HepG2 (cell line): ENCODE data around the gene DAGLB. TPM values are rescaled to one million over a fixed set of nuclear protein-coding genes. Genes with fewer than 3 reads are reported as not detected.

Experiments
- GATAD1 ChIP-seq: IDR thresholded peaks from 2 replicates; pipeline ENCODE4 v1.6.1; 2016; ENCODE audit warnings: missing genetic modification reagents, missing compliant biosample characterization
- KMT2A ChIP-seq: sonication (generic); formaldehyde crosslinking; IDR thresholded peaks from 2 replicates; pipeline ENCODE4 v1.4.0; 2020; ENCODE audit warnings: missing genetic modification reagents
- MAFK ChIP-seq, 2 experiments: IDR thresholded peaks in 1 of 2; conservative IDR thresholded peaks in 1 of 2; 2 replicates each; pipeline ENCODE4 v1.6.1; 2011; ENCODE audit warnings: improper control_type of control experiment in 2 of 2, low read length in 2 of 2
- MIER2 ChIP-seq: IDR thresholded peaks from 2 replicates; pipeline ENCODE4 v1.6.1; 2016; ENCODE audit warnings: missing biosample characterization, missing genetic modification reagents
- NCOA5 ChIP-seq: sonication (generic); formaldehyde crosslinking; IDR thresholded peaks from 2 replicates; pipeline ENCODE4 v1.4.0; 2020; ENCODE audit warnings: missing genetic modification reagents
- SMARCE1 ChIP-seq: fragments of 450-650 bp; IDR thresholded peaks from 2 replicates; pipeline ENCODE4 v1.6.1; 2017; ENCODE audit warnings: borderline replicate concordance
- SOX6 ChIP-seq, 2 experiments: fragments of 450-650 bp in 1 of 2; sonication (generic) in 1 of 2; formaldehyde crosslinking in 1 of 2; IDR thresholded peaks; 2 replicates each; pipeline versions ENCODE4 v1.4.0 to v1.6.1; 2017 to 2020; ENCODE audit warnings: antibody characterized with exemption in 1 of 2, mild to moderate bottlenecking in 1 of 2, missing genetic modification reagents in 1 of 2
- ZNF235 ChIP-seq: sonication (generic); formaldehyde crosslinking; IDR thresholded peaks from 2 replicates; pipeline ENCODE4 v1.8.1; 2023; ENCODE audit warnings: mild to moderate bottlenecking, missing genetic modification reagents, borderline replicate concordance
- ZNF264 ChIP-seq: sonication (generic); formaldehyde crosslinking; IDR thresholded peaks from 2 replicates; pipeline ENCODE4 v1.4.0; 2020; ENCODE audit warnings: missing genetic modification reagents
- ZNF572 ChIP-seq: sonication (generic); formaldehyde crosslinking; IDR thresholded peaks from 2 replicates; pipeline ENCODE4 v1.5.1; 2020; ENCODE audit warnings: mild to moderate bottlenecking, missing genetic modification reagents
- ZNF615 ChIP-seq: sonication (generic); formaldehyde crosslinking; IDR thresholded peaks from 2 replicates; pipeline ENCODE4 v1.5.0; 2020; ENCODE audit warnings: mild to moderate bottlenecking, missing genetic modification reagents, borderline replicate concordance
- ZNF619 ChIP-seq: sonication (generic); formaldehyde crosslinking; IDR thresholded peaks from 2 replicates; pipeline ENCODE4 v1.4.0; 2020; ENCODE audit warnings: mild to moderate bottlenecking, missing genetic modification reagents
- ZNF678 ChIP-seq: sonication (generic); formaldehyde crosslinking; IDR thresholded peaks from 2 replicates; pipeline ENCODE4 v1.4.0; 2020; ENCODE audit warnings: mild to moderate bottlenecking, missing genetic modification reagents
- ZNF724P ChIP-seq: sonication (generic); formaldehyde crosslinking; IDR thresholded peaks from 2 replicates; pipeline ENCODE4 v1.8.0; 2022; ENCODE audit warnings: missing genetic modification reagents, borderline replicate concordance
- ZNF746 ChIP-seq: sonication (generic); formaldehyde crosslinking; IDR thresholded peaks from 2 replicates; pipeline ENCODE4 v1.8.0; 2022; ENCODE audit warnings: mild to moderate bottlenecking, missing genetic modification reagents
- polyA plus RNA-seq, 8 experiments: library from polyadenylated mRNA; depleted of rRNA in 3 of 8; stranded (reverse) in 7 of 8; unstranded in 1 of 8; fragments of >200 nt; fragmentation: Illumina TruSeq in 4 of 8; extraction: Trizol in 4 of 8; gene quantifications; 2 replicates each; pipeline versions ENCODE4 v1.2.1 to v1.2.3, GENCODE V29; 2011 to 2016; ENCODE audit warnings: low read depth in 4 of 8, missing spikeins in 1 of 8, mixed read lengths in 1 of 8; ENCODE audit not compliant: insufficient read depth in 1 of 8
- total RNA-seq, 5 experiments: library from RNA; depleted of rRNA; stranded (reverse); fragments of >200 nt; fragmentation: Illumina TruSeq; extraction: Trizol; gene quantifications; 2 replicates each; pipeline ENCODE4 v1.2.3, GENCODE V29; 2016; ENCODE audit warnings: low read depth in 1 of 5
- TF ChIP-seq, protein P1 (sequence below): IDR thresholded peaks from 2 replicates; pipeline ENCODE4 v1.6.1; 2016; ENCODE audit warnings: low read depth, control low read depth
- TF ChIP-seq, protein P2 (sequence below): sonication (generic); formaldehyde crosslinking; IDR thresholded peaks from 2 replicates; pipeline ENCODE4 v1.4.0; 2020; ENCODE audit warnings: missing genetic modification reagents, mild to moderate bottlenecking, borderline replicate concordance
- TF ChIP-seq, protein P3 (sequence below): sonication (generic); formaldehyde crosslinking; conservative IDR thresholded peaks from 2 replicates; pipeline ENCODE4 v1.4.0; 2020; ENCODE audit warnings: missing genetic modification reagents
- TF ChIP-seq, protein P4 (sequence below): sonication (generic); formaldehyde crosslinking; conservative IDR thresholded peaks from 2 replicates; pipeline ENCODE4 v1.4.0; 2020; ENCODE audit warnings: mild to moderate bottlenecking, missing genetic modification reagents, moderate library complexity

Gene DAGLB
- total and polyA plus RNA-seq, 2 of the 13 experiments (the other 11 are each of a cell fraction or from before 2014, with no cell fraction given) = 7.9 to 9.8 TPM

DNA sequence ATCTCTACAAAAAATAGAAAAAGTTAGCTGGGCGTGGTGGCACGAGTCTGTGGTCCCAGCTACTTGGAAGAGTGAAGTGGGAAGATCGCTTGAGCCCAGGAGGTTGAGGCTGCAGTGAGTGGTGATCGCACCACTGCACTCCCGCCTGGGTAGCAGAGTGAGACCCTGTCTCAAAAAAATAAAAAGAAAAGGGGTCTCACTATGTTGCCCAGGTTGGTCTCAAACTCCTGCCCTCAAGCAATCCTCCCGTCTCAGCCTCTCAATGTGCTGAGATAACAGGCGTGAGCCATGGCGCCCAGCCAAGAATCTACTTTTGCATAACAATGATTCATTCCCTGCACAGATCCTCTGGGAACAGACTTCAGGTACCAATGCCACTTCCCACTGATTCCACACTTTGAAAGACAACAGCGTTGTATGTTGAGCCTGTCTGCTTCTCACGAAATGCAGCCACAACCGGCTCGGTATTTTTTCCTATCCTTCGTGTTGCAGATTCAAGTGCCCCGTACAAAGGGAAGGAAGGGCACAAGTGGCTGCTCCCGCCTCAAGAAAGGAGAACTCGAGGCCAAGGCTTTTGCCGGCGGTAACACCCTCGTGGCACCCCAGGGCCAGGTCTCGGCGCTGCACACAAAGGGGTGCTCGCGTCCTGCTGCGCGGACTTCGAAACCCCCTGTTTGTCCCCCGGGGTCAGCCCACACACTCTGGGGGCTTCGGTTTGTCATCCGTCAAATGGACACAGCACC is 745 bp downstream of the DAGLB start (continued):
- TF ChIP-seq, protein P1, sequence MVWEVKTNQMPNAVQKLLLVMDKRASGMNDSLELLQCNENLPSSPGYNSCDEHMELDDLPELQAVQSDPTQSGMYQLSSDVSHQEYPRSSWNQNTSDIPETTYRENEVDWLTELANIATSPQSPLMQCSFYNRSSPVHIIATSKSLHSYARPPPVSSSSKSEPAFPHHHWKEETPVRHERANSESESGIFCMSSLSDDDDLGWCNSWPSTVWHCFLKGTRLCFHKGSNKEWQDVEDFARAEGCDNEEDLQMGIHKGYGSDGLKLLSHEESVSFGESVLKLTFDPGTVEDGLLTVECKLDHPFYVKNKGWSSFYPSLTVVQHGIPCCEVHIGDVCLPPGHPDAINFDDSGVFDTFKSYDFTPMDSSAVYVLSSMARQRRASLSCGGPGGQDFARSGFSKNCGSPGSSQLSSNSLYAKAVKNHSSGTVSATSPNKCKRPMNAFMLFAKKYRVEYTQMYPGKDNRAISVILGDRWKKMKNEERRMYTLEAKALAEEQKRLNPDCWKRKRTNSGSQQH (CRISPR knock-in tag) = no peak
- no peak for TF ChIP-seq ZNF264
- no peak for TF ChIP-seq MIER2 (CRISPR knock-in tag)
- peak; percentile 48 for TF ChIP-seq ZNF572
- no peak for TF ChIP-seq ZNF615 (CRISPR knock-in tag)
- TF ChIP-seq, protein P2, sequence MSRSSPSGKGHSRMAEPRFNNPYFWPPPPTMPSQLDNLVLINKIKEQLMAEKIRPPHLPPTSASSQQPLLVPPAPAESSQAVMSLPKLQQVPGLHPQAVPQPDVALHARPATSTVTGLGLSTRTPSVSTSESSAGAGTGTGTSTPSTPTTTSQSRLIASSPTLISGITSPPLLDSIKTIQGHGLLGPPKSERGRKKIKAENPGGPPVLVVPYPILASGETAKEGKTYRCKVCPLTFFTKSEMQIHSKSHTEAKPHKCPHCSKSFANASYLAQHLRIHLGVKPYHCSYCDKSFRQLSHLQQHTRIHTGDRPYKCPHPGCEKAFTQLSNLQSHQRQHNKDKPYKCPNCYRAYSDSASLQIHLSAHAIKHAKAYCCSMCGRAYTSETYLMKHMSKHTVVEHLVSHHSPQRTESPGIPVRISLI (CRISPR knock-in tag) = no peak
- TF ChIP-seq MAFK (conservative IDR thresholded peaks at IDR 0.05 in 1 of 2, IDR thresholded peaks at IDR 0.05 in 1 of 2; ENCODE audit: low read length in 2 of 2) = no peak
- TF ChIP-seq, protein P3, sequence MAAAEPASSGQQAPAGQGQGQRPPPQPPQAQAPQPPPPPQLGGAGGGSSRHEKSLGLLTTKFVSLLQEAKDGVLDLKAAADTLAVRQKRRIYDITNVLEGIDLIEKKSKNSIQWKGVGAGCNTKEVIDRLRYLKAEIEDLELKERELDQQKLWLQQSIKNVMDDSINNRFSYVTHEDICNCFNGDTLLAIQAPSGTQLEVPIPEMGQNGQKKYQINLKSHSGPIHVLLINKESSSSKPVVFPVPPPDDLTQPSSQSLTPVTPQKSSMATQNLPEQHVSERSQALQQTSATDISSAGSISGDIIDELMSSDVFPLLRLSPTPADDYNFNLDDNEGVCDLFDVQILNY (CRISPR knock-in tag) = no peak
- no peak for TF ChIP-seq ZNF235 (CRISPR knock-in tag)
- no peak for TF ChIP-seq KMT2A (CRISPR knock-in tag)
- no peak for TF ChIP-seq GATAD1 (CRISPR knock-in tag)
- TF ChIP-seq NCOA5 (CRISPR knock-in tag) = no peak
- 0 out of 2 replicates have a peak, but pooled peaks have one; percentile 8 for TF ChIP-seq ZNF619 (CRISPR knock-in tag)
- no peak for TF ChIP-seq ZNF678
- no peak for TF ChIP-seq ZNF724P (CRISPR knock-in tag)
- TF ChIP-seq ZNF746 (CRISPR knock-in tag) = 0 out of 2 replicates have a peak, but pooled peaks have one; percentile 36
- no peak for TF ChIP-seq SMARCE1
- TF ChIP-seq, protein P4, sequence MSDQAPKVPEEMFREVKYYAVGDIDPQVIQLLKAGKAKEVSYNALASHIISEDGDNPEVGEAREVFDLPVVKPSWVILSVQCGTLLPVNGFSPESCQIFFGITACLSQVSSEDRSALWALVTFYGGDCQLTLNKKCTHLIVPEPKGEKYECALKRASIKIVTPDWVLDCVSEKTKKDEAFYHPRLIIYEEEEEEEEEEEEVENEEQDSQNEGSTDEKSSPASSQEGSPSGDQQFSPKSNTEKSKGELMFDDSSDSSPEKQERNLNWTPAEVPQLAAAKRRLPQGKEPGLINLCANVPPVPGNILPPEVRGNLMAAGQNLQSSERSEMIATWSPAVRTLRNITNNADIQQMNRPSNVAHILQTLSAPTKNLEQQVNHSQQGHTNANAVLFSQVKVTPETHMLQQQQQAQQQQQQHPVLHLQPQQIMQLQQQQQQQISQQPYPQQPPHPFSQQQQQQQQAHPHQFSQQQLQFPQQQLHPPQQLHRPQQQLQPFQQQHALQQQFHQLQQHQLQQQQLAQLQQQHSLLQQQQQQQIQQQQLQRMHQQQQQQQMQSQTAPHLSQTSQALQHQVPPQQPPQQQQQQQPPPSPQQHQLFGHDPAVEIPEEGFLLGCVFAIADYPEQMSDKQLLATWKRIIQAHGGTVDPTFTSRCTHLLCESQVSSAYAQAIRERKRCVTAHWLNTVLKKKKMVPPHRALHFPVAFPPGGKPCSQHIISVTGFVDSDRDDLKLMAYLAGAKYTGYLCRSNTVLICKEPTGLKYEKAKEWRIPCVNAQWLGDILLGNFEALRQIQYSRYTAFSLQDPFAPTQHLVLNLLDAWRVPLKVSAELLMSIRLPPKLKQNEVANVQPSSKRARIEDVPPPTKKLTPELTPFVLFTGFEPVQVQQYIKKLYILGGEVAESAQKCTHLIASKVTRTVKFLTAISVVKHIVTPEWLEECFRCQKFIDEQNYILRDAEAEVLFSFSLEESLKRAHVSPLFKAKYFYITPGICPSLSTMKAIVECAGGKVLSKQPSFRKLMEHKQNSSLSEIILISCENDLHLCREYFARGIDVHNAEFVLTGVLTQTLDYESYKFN = no peak
- TF ChIP-seq SOX6 (IDR thresholded peaks at IDR 0.05) = no peak
- TF ChIP-seq SOX6 (CRISPR knock-in tag; IDR thresholded peaks at IDR 0.05) = peak; percentile 48; the same call in 1 of the 2 replicates
